Measurements from ENCODE around the gene CHST9.

The CHST9 gene

DNA sequence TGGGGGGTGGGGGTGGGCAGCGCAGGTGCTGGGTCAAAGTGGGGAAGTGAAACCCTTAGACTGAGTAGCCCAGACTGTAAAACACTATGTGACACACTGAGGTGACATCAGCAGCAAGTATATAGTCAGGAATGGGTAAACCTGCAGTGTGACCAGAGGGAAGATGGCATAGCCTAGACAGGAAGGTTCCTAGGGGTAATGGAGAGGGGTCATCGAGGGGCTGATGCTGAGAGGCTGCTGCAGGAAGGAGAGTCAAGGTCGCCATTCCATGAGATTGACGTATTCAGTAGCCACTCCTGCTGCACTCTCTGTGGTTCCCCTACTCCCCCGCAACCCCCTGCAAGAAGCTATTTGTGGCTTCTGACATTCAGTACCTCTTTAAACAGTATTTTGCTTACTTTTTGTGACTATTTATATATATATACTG is 111.7 kb downstream of the CHST9 start:
- Mint-ChIP-seq H3K9me3 (no peaks in the 10 kb centered on the region), H3K27ac (no peak overlapping the region), H3K27me3 (no peaks in the 10 kb centered on the region), H3K36me3 (no peaks in the 10 kb centered on the region), H3K4me1 (no peaks in the 10 kb centered on the region), H3K4me3 (no peak overlapping the region)

DNA sequence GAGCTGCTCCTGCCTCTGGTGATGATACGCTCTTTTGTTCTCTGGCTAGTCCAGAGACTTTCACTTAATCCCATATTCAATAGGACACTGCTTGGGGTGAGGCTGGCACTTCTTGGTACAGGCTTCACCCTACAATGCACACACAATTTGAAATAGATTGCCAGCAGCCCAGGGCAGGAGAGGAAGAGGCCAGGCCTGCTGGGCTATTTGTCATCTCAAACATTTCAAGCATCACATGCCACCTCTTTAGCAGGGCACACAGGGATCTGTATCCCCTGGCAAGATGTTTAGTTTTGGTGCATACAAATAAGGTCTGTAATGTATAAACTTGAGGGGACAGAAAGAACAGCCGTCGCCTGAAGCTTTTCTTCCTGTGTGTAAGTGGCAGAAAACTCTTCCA is 120.4 kb downstream of the CHST9 start:
- no peak overlapping the region for H3K27ac Mint-ChIP-seq
- H3K9me3 Mint-ChIP-seq = no peaks in the 10 kb centered on the region
- no peak overlapping the region for H3K4me3 Mint-ChIP-seq
- no peaks in the 10 kb centered on the region for H3K4me1 Mint-ChIP-seq
- H3K36me3 Mint-ChIP-seq = no peaks in the 10 kb centered on the region
- H3K27me3 Mint-ChIP-seq = no peaks in the 10 kb centered on the region

DNA sequence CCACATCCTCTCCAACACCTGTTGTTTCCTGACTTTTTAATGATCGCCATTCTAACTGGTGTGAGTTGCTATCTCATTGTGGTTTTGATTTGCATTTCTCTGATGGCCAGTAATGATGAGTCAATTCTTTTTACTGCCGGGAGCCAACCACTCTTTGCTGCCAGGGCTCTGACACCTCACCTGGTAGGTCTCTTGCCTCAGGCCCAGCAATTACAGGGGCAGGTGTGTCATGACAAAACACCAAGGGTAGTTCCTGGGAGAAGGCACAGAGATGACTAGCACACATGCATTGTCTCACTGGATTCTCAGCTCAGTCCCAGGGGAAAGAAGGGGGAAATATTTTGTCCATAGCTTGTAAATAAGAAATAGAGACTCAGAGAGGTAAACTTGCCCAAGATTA is 122.3 kb downstream of the CHST9 start:
- Mint-ChIP-seq H3K27me3 (no peaks in the 10 kb centered on the region), H3K4me3 (no peak overlapping the region), H3K9me3 (no peaks in the 10 kb centered on the region), H3K27ac (no peak overlapping the region), H3K4me1 (no peaks in the 10 kb centered on the region), H3K36me3 (no peaks in the 10 kb centered on the region)

DNA sequence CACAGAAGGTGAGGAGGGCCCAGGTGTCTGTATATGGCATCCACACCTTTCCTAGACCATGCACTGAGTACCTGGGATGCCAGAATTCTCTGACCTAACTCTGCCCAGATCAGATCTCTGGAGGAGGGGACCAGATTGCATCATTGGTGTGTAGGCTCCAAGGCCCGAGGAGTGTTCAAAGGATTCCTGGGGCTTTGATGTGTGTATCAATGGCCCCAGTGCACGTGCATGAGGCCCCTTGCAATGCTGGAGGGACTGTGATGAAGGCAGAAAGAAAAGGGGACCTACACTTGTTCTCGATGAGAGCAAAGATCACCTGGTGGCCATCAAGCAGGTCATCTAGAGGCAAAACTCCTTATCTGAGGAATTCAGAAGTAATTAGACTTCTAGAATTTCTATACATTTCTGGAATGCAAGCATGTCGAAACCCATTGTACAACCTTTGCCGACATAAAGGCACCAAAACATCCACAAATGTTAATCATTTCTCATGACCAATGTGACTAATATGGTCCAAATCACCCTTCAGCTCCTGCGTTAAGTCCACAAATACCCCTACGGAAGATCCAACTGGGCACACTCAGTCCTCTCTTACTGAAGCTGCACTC is 123.5 kb downstream of the CHST9 start:
- no peak overlapping the region for H3K4me3 Mint-ChIP-seq
- peaks cover 4% of the 10 kb centered on the region for H3K9me3 Mint-ChIP-seq
- H3K36me3 Mint-ChIP-seq = no peaks in the 10 kb centered on the region
- H3K27me3 Mint-ChIP-seq = no peaks in the 10 kb centered on the region
- no peak overlapping the region for H3K27ac Mint-ChIP-seq
- H3K4me1 Mint-ChIP-seq = no peaks in the 10 kb centered on the region

DNA sequence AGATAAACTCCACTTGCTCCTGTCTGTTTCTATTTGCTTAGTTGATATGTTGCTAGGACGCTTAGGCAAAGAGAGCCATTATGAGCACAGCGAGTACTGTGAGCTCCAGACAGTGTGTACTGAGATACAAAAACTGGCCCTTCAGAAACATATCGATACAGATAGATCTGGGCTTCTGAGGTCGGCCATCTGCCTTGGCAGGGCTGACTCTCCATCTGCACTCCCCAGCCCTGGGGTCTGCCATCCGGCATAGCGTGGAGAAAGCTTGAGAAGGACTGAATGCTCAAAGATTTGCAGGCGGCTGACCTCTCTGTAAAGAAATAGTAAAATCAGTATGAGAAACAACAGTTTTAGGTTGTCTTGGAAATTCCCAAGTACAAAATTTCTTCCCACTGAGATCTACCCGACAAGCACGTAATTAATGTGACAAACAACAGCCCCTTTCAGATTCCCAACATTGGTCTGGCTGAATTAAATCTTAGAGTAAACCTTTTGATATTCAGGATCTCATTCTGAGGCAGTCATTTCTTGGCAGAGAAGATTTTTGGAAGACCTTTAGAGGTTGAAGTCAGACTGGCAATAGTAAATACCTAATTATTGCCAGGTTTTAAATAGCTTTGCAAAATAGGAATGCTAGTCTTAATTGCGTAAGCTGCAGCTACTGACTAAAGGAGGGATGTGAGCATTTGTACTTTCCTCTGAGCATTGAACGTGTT is 127.4 kb downstream of the CHST9 start:
- no peak overlapping the region for H3K27ac Mint-ChIP-seq
- H3K4me1 Mint-ChIP-seq = no peaks in the 10 kb centered on the region
- H3K27me3 Mint-ChIP-seq = no peaks in the 10 kb centered on the region
- no peak overlapping the region for H3K4me3 Mint-ChIP-seq
- no peaks in the 10 kb centered on the region for H3K36me3 Mint-ChIP-seq
- H3K9me3 Mint-ChIP-seq = peaks cover 10% of the 10 kb centered on the region

DNA sequence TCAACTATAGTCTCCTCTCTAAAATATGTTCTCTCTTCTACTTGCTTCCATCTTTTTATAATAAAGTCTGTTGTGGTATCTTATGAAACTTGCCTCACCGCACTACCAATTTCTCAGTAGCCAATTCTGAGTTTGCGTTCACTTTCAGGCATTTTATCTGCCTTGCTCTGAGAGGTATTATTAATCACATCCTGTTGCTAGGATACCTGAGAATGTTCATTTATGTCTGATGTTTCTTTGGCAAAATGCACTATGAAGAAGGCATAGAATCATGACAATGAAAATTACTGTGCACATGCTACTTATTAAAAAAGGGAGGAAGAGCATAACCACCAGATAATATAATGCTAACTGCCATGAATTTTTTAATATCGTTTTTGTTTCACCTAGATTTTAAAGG is 130.2 kb downstream of the CHST9 start:
- Mint-ChIP-seq H3K36me3 (no peaks in the 10 kb centered on the region), H3K9me3 (peaks cover 14% of the 10 kb centered on the region), H3K4me1 (no peaks in the 10 kb centered on the region), H3K4me3 (no peak overlapping the region), H3K27ac (no peak overlapping the region), H3K27me3 (no peaks in the 10 kb centered on the region)

DNA sequence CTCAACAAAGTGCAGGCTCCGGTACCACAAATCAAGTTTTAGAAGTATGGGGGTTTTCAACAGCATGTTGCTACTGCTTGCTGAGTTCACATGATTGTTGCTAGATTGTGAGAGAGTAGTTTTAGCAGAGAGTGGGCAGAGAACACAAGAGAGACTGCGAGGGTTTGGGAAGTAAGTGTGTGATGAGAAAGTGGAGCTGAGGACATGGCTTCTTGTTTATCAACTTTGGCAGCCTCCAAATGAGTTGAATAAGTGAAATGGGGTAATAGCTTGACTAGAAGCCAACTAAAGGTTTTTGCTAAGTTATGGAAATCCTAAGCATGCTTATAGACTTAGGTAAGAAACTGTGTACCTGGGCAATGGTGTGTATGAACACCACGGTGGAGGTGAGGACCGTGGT is 135.1 kb downstream of the CHST9 start:
- Mint-ChIP-seq H3K4me1 (no peaks in the 10 kb centered on the region), H3K36me3 (no peaks in the 10 kb centered on the region), H3K27ac (no peak overlapping the region), H3K27me3 (no peaks in the 10 kb centered on the region), H3K9me3 (peaks cover 17% of the 10 kb centered on the region), H3K4me3 (no peak overlapping the region)

DNA sequence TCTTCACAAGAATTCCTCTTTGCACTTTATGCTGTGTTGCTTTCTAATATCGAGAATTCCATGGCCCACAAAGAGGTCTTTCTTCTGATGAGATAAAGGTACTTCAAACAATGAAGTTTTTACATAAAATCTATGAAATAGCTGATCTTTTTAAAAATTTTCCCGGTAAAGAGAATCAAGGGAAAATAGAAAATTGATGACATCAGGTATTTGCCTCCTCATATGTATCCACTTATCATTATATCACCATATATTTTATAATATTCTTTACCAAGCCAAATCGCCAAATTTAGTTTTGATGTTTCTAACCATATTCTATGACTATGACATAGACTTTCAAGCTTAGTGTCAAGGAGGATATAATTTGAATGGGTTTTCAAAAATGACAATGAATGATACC is 139.8 kb downstream of the CHST9 start:
- Mint-ChIP-seq H3K4me1 (no peaks in the 10 kb centered on the region), H3K9me3 (peaks cover 19% of the 10 kb centered on the region), H3K27me3 (no peaks in the 10 kb centered on the region), H3K27ac (no peak overlapping the region), H3K36me3 (no peaks in the 10 kb centered on the region), H3K4me3 (no peak overlapping the region)

DNA sequence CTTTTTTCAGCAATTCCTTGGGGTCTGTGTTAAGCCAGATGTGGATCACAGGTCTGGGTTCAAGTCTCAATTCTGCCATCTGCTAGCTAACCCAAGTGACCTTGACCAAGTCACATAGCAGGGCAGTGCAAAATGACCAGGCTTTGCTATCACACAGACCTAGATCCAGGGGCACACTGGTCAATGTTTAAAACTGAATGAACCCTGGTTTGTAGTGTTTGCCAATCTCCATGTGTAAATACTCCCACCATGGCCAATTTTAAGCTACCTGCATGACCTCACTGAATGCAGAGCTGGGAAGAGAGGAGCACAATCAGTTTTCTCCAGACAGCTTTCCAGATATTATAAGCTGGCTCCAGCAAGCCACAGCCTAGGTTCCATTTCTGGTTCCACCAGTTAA is 142.9 kb downstream of the CHST9 start:
- Mint-ChIP-seq H3K36me3 (no peaks in the 10 kb centered on the region), H3K9me3 (peaks cover 9% of the 10 kb centered on the region), H3K27ac (no peak overlapping the region), H3K27me3 (no peaks in the 10 kb centered on the region), H3K4me1 (no peaks in the 10 kb centered on the region), H3K4me3 (no peak overlapping the region)

DNA sequence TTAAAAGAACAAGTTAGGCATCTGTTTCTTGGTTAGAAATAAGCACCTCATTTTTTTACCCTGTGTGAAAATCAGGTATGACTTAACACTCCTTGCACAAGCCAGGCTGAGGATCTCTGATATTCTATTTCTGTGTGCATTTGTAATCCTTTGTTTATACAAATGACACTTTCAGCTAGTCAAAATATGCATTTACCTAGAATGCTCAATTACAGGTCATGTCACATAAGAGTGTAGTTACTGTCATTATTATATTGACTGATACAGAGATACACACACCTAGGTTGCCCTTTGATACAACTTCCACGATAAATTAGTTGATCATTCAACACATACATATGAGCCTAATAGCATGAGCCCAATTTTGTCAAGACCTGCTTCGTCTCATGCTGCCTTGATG is 144.3 kb downstream of the CHST9 start:
- Mint-ChIP-seq H3K4me1 (no peaks in the 10 kb centered on the region), H3K36me3 (no peaks in the 10 kb centered on the region), H3K27ac (no peak overlapping the region), H3K27me3 (no peaks in the 10 kb centered on the region), H3K9me3 (peaks cover 9% of the 10 kb centered on the region), H3K4me3 (no peak overlapping the region)

DNA sequence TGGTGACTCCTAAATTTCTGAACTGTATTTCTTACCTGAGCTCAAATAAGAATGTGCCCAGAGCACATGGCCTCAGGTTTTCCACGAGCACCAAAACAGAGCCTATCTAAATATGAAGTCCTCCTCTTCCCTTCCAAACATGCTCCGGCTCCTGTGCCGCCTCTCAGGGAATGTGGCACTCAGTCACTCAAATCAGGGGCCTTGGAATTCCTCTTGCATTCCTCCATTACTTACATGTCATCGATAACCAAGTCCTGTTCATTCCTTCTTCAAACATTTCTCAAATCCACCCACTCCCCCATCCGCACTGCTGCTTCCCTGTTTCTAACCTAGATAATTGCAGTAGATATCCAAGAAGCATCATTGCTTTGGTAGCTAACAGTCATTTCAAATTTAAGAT is 151.4 kb downstream of the CHST9 start:
- Mint-ChIP-seq H3K4me1 (no peaks in the 10 kb centered on the region), H3K4me3 (no peak overlapping the region), H3K27me3 (no peaks in the 10 kb centered on the region), H3K27ac (no peak overlapping the region), H3K36me3 (no peaks in the 10 kb centered on the region), H3K9me3 (no peaks in the 10 kb centered on the region)

DNA sequence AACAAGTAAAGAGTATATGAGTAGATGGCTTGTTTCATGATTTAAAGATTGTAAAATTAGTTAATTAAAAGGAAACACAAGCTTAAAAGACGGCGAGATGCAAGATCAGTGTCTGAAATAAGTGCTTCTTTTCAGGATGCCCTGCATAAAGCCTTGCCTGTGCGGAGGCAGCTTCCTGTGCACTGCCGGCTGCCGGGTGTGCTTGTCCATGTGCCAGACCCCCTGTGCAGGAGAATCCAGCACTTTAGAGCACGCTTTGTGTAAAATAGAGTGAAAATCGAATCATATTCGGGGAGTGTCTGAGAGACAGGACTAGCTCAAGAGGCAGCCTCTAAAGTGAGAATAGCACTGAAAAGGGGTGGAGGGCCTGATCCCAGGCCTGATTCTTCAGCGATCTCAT is 154.7 kb downstream of the CHST9 start:
- Mint-ChIP-seq H3K27me3 (no peaks in the 10 kb centered on the region), H3K4me3 (no peak overlapping the region), H3K27ac (no peak overlapping the region), H3K9me3 (no peaks in the 10 kb centered on the region), H3K4me1 (no peaks in the 10 kb centered on the region), H3K36me3 (no peaks in the 10 kb centered on the region)

DNA sequence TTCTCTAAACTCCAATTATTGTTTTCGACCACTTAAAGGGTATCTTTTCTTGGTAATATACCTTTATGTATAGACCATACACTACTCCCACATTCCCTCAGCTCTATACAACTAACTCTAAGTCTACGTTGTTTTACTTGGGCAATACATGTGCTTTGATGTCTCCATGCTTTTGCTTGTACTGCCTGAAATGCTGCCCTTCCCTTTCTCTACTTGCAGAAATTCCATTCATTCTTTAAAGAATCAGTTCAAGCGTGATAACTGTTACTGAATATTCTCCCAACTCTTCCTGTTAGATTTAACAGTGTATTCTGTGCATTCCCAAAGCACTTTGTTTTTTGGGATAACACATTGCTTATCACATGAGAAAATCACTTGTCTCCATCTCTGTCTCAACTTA is 162.6 kb downstream of the CHST9 start:
- H3K4me3 Mint-ChIP-seq = no peak overlapping the region
- no peaks in the 10 kb centered on the region for H3K9me3 Mint-ChIP-seq
- no peaks in the 10 kb centered on the region for H3K36me3 Mint-ChIP-seq
- no peak overlapping the region for H3K27ac Mint-ChIP-seq
- no peaks in the 10 kb centered on the region for H3K4me1 Mint-ChIP-seq
- H3K27me3 Mint-ChIP-seq = no peaks in the 10 kb centered on the region

DNA sequence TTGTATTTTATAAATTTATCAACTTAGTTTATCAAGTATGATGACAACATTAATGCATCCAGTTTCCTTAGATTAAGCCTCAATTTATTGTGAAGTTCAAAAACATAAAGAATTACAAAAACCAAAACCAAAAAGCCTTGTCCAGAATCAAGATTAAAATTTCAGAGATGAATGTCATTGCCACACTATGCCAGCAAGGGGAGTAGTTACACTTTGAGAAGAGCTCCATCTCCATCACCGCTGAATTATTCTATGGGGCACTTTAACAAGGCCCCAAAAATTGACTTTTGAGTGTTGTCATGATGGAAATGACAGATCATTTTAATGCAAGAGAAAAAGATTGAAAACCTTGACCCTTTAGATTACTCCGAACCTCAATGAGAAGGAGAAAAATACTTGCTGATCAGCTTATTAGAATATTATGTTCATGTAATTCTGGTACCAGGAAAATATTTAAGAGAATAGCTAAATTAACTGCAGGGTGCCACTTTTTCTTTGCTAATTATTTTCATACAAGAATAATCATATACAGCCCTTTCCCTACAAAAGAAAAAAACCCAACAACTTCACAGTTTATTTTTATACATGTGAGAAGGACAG is 167.1 kb downstream of the CHST9 start:
- no peaks in the 10 kb centered on the region for H3K36me3 Mint-ChIP-seq
- no peak overlapping the region for H3K4me3 Mint-ChIP-seq
- no peaks in the 10 kb centered on the region for H3K27me3 Mint-ChIP-seq
- no peak overlapping the region for H3K27ac Mint-ChIP-seq
- no peaks in the 10 kb centered on the region for H3K4me1 Mint-ChIP-seq
- H3K9me3 Mint-ChIP-seq = no peaks in the 10 kb centered on the region

DNA sequence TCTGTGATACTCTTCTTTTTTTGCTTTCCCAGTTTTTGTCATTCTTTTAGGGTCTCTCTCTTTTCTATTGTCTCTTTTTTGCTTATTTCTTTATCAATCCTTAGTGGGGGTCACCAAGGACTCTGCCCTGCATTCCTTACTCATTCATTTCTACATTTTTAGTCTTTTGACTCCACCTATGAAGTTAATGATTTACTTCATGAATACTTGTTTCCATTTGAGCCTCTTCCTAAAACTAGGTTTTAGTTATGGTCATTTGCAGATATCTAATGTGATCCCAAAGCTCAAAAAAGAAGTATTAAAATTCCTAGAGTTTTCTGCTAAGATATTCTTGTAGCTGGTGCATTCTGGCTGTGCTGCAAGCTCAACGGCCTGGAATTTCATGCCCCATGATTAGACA is 170.3 kb downstream of the CHST9 start:
- Mint-ChIP-seq H3K27me3 (no peaks in the 10 kb centered on the region), H3K27ac (no peak overlapping the region), H3K36me3 (no peaks in the 10 kb centered on the region), H3K9me3 (peaks cover 9% of the 10 kb centered on the region), H3K4me3 (no peak overlapping the region), H3K4me1 (no peaks in the 10 kb centered on the region)

DNA sequence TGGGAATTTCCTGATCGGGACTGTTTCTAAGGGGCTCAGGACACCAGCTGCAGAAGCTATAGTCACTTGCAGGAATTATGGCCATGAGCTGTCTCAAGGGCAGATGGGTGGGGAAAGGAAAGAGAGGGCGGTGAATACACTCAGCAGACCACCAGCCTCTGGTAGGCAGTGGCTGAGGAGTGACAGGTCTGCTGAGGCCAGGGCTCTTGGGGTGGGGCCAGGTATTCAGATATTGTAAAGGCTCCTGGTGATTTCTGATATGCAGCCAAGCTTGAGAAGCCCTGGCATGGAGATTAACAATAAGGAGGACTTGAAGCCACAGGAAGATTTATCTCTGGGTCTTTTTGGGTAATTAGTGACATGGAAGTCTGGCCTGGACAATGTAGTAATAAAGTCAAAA is 174.3 kb downstream of the CHST9 start:
- Mint-ChIP-seq H3K4me3 (no peak overlapping the region), H3K4me1 (no peaks in the 10 kb centered on the region), H3K27ac (no peak overlapping the region), H3K27me3 (no peaks in the 10 kb centered on the region), H3K9me3 (peaks cover 12% of the 10 kb centered on the region), H3K36me3 (no peaks in the 10 kb centered on the region)
